ENCODE data around the gene GLIS1.
A peak's percentile ranks its signal among the peaks of the same experiment; 100 is the strongest.
"Not testable (repeated sequence)": the region's sequence is repeated elsewhere in the genome, so short reads cannot be mapped to it uniquely, and the experiment has no call there.

Gene GLIS1

DNA sequence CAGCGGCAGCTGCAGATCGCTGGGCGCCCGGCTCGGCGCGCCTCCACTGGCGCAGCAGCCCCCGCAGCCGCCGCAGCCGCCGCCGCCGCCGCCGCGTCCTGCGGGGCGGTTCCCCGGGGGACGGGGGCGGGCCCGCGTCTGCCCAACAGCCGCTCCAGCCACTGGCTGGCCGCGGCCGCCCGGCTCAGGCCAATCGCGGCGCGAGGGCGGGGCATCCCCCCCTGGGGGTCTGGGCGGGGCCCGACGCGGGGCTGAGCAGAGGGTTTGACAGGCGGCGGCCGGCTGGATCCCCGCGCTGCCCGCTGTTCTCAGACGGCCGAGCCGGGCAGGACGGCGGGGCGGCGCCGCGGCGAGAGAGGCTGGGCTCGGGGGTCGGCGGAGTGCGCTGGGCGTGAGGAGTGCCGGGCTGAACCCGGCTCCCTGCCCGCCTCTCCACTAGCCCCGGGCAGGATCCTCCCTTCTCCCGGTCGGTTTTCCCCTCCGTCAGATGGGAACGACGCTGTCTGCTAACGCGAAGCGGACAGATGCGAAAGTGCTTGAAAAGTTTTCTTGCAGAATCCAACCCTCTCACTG lies at the start of gene GLIS1:
TSS of gene GLIS1 (minus strand) at position 56 of the 573 bp plus-strand sequence. CDS start 1,100 bp downstream, outside the sequence.
- DNase-seq, result peak; percentile 72

DNA sequence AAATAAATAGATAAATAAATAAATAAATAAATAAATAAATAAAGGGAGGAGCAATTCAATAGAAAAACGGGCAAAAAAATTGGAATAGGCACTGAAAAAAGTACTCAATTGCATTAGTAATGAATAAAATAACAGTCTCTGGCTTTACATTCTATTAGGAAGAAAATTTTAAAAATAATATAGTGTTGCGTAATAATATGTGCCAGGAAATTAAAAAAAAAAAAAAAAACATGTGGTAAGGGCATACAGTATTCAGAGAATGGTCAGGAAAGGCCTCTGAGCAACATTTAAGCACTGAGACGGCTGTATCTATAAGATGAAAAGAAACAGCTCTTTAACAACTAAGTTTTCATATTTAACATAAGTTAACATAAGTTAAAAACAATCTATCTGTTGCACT lies 48.7 kb upstream of the GLIS1 start:
- no peak for DNase-seq

DNA sequence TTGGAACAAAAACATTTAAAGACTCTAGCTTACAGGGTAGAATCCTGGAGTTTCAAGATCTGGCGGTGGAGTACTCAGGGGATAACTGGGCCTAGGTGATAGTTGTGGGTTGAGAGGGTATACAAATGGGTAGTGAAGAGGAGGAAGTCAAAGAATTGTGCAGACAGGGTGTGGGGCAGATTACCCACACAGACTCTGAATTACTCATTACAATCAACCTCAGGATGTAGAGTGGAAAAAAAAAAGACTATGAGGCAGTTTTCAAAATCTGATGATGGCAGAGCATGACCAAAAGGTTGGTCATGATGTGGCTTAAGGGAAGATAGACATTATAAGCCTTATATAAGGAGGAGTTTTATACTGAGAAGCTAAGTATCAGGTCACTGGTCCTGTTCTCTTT lies 44.1 kb upstream of the GLIS1 start:
- peak; percentile 80 for DNase-seq

DNA sequence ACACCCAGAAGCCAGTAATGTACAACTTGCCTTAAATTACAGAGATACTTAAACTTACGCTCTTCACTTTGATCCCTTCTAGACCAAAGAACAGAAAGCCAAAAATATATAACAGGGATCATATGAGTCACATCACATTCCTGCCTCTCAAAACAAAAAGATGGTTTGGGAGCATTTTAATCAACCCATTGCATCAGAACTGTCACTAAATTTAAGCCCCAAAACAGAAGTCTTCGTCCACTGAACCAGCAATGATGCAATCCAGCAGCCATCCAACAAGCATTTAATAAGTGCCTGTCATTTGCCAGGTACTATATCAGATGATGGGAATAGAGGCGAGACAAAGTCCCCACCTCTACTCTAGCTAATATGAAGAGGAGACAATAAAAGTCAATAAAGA lies 42.7 kb upstream of the GLIS1 start:
- DNase-seq, result no peak

DNA sequence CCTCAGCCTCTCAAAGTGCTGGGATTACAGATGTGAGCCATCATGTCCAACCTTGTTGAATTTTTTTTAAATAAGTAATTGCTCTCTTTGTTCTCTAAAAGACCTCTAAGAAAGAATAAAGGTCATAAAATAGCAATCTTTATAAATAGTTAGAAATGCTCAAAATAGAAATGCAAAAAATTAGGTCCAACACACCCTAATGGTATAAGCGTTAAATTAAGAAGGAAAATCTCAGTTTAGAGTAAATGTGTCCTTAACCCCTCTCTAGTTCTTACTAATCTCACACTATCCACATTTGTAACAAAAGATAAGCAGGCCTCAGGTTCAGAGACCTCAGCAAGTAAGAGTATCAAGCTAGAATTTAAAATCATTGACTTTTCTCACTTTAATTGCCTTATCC lies 38.3 kb upstream of the GLIS1 start:
- DNase-seq, result no peak

DNA sequence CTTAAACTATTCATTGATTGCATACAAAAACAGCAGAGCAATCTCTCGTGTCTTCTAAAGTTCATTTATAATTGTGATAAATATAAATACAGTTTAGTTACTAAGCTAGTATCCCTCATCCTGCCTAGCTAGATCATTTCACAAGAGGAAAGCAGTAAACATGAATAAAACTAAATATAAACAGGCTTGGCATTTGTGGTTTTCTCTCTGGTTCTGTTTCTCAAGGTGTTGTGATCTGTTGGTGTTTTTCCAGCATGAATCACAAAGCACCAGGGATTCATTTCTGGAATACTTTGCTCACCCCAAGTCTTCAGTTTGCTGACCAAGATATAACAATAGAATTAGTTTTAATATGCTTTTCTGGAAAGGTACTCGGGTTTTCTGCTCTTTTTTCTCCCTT lies 32.7 kb upstream of the GLIS1 start:
- peak; percentile 9 for DNase-seq

DNA sequence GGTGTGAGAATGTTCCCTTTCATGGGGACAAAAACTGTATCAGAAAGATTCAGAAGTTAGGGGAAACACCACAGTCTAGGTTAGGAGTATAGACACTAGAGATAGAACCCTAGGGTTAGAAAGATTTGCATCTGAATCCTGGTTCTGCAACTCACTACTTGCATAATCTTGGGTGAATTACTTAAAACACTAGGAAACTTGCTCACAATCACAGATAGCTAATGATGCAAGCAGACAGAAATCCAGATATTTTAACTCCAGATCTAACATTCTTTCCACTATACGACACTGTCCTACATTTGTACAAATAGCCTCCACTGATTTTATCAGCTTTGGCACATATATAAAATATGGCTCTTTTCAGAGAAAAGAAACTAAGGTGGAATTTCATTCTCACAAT lies 30.8 kb upstream of the GLIS1 start:
- no peak for DNase-seq

DNA sequence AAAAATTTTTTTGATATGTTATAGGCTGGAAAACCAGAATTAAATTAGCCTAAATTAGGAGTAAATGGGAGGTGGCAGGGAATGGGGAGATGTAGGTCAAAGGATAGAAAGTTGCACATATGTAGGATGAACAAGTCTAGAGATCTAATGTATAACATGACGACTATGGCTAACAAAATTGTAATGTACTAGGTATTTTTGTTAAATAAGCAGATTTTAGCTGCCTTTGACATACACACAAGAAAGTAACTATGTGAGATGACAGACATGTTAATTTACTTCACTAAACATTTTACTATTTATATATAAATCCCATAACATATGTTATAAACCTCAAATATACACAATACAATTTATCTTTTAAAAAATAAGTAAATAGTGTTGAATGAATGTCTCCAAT lies 30.2 kb upstream of the GLIS1 start:
- no peak for DNase-seq

DNA sequence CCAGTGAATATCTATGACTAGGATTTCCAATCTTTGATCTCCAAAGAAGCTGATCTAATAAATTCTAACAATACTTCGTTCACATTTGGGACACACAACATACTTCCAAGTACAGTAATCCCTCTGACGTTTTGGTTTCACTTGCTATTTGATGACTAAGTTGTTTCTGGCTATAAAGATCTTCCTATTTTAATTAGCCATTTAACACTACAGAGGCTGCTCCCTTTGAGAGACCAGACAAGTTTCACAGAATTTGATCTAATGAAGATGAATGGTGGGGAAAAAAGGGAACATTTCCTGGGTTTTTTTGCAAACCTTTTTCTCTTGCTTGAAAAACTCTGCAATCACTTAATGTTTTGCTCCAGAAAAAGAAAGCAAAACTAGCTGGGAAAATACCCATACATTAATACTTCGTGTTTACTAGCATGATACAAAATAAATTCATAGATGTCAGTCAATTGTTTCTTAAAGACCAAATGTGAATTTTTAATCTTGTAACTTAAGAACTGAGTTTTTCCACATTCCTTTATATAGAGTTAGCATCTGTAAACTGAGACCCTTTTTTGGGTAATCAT lies 28.0 kb upstream of the GLIS1 start:
- peak; percentile 3 for DNase-seq

DNA sequence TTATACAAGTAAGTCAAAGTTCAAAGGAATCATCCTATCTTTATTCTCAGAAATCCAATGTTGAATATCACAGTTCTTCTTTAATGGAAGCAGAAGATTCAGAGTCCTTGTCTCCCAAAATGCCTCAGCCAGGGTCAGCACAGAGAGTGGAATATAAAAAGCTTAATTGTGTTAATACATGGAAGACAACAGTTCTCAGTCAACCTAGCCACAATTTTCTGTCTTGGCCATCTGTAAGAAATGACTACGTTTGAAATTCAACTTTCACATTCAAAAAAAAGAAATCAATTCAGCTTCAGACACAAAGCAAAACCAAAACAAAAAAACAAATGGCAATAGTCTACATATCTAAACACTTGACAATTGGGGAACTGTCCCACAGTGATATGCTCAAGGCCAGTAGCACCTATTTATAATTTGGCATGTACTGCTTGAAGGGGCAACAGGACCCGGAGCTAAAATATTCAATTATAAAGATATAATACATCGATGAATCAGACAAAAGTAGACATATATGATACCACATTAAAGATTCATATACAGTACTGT lies 27.3 kb upstream of the GLIS1 start:
- DNase-seq, result peak; percentile 6

DNA sequence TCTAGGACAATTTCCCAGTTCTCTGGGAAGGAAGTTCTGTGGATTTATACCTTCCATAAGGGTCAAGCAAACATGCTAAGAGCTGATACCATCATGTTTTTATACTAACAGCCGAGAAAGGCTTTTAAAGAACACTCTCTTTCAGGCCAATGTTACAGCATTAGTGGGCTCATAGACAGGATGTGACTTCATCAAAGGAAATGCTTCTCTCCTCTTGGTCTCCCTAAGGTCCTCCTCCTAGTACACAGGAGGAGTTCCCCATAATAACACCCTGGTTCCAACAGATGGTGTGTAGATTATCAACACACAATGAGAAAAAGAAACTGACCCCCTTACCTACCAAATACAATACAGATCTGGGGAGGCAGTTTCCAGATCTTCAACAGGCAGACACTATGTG lies 26.7 kb upstream of the GLIS1 start:
- peak; percentile 39 for DNase-seq

DNA sequence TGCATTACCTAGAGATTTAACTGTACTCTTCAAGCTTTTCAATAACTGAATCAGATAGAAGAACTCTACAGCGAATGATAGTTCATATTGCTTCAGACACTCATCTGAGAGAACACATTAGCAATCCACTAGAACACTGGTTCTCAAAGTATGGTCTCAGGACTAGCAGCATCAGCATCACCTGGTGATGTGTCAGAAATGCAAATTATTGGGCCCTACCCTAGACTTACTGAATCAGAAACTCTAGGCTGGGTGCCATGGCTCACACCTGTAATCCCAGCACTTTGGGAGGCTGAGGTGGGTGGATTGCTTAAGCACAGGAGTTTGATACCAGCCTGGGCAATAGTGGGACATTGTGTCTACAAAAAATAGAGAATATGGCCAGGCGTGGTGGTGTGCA lies 24.9 kb upstream of the GLIS1 start:
- no peak for DNase-seq

DNA sequence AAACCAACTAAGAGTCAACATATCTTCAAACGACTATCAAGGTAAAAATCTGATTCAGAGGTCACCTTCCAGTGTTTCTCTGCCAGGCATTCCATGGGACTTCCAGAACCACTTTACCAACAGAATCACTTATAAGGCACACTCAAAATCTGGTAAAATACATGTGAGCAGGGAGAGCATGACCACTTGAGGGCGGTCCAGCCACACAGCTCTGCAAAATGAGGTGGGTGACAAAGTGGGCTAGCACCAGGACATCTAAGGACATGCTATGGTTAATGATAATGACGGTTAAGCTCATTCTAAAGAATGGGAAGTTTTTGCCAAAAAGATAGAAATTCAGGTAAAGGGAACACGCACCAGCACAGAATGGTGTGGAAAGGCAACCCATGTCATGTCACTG lies 24.5 kb upstream of the GLIS1 start:
- no peak for DNase-seq

DNA sequence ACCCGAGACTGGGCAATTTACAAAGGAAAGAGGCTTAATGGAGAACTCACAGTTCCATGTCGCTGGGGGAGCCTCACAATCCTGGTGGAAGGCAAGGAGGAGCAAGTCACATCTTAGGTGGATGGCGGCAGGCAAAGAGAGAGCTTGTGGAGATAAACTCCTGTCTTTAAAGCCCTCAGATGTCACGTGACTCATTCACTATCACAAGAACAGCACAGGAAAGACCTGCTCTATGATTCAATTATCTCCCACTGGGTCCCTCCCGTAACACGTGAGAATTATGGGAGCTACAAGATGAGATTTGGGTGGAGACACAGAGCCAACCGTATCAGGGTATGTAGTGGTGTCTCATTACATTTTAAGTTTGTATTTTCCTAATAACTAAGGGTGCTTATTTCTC lies 21.5 kb upstream of the GLIS1 start:
- DNase-seq, result not testable (repeated sequence)

DNA sequence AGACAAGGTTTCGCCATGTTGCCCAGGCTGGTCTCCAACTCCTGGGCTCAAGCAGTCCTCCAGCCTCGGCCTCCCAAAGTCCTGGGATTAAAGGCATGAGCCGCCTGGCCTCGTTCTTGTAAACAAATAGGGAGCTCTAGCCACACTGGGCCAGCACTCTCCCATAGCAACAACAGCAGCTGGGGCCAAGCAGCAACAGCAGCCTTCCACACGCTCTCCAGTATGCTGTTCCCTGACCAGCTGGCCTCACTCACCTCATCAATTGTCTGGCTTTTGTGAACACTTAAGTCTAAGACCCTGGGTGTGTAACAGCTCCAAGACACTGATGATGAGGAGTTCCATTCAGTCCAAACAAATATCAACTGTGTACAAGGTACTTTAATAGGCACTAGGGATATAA lies 16.9 kb upstream of the GLIS1 start:
- no peak for DNase-seq

DNA sequence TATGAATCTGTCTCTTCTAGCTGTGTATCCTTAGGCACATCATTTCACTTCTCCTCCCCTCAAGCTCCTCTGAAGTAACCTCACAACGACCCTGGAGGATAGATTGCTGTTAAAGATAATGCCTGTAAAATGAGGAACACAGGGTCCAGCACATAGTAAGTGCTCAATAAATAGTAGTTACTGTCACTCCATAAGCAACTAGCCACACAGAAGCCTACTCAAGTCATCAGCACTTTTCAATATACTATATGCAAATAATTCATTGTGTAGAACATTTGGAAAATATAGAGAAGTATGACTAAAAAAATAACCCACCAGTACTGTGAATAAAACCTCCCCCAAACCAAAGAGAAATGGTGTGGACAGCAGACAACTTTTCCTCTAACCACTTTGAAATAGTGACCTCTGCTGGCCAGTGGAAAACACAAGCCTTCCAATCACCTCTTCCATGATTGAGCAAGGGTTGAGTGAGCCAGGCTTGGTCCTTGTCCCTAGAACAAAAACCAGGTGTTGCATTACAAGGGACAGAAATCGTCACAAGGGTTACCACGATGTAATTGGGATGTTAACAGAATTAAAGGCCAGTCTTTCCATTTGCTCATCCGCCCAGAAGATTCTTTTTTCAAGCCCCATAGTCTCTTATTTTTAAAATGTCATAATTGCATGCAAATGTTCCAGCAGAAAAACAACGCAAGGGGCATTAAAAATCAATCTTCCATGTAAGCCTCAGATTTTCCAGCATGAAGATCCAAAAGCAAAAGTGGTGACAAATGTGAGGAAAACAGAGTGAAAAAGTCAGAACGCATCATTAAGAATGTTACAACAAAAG lies 15.7 kb upstream of the GLIS1 start:
- DNase-seq, result peak; percentile 37

DNA sequence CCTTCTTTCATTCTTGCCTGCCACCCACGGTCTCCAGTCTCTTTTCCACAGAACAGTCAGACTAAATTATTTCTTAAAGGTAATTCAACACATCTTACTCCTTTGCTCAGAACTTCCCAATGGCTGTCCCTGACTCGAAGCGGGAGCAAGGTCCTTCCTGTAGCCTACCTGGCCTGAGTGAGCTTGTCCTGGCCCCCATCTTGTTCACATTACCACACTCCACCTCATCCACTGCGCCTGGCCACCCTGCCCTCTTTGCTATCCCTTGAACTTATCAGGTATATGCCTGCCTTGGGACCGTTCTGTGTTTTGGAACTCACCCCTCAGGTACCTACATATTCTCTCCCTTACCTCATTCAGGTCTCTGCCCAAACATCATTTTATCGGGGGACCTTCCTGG lies 13.3 kb upstream of the GLIS1 start:
- DNase-seq, result no peak

DNA sequence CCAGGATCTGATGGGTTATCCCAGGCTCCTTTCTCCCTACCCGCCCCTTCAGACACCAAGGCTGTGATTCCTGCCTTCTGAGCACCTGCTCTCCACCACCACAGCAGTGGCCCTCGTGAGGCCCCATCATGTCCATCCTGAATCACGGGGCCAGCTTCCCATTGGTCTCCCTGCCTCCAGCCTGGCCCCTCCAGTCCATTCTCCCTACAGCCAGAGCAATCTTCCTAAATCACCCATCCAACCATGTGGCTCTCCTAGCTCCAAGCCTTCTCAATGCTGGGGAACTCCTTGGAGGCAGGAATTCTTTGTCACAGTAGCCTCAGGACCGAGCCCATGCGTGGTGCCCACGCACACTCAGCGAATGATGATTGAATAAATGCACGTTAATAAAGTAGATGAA lies 8.9 kb upstream of the GLIS1 start:
- DNase-seq, result no peak

DNA sequence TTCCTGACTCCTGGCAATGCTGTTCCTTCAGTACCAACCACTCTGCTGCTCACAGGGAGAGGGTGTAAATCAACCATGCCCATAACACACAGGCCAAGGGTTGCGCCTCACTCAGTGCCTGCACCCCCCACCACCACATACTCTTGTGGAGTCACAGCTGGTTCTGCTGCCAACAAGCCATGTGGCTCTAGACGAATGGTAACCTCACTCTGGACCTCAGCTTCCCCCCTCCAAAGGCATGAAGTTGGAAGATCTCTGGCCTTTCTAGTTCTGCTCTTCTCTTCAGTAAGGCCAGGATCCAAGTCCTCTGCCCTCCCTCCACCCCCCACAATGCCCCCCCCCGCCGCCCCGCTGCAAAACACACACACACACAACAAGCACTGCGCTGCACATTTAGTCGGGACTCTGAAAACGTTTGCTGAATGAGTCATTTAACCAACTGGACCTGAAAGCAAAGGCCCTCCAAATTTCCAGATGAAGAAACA lies 1.7 kb upstream of the GLIS1 start:
- DNase-seq, result no peak

DNA sequence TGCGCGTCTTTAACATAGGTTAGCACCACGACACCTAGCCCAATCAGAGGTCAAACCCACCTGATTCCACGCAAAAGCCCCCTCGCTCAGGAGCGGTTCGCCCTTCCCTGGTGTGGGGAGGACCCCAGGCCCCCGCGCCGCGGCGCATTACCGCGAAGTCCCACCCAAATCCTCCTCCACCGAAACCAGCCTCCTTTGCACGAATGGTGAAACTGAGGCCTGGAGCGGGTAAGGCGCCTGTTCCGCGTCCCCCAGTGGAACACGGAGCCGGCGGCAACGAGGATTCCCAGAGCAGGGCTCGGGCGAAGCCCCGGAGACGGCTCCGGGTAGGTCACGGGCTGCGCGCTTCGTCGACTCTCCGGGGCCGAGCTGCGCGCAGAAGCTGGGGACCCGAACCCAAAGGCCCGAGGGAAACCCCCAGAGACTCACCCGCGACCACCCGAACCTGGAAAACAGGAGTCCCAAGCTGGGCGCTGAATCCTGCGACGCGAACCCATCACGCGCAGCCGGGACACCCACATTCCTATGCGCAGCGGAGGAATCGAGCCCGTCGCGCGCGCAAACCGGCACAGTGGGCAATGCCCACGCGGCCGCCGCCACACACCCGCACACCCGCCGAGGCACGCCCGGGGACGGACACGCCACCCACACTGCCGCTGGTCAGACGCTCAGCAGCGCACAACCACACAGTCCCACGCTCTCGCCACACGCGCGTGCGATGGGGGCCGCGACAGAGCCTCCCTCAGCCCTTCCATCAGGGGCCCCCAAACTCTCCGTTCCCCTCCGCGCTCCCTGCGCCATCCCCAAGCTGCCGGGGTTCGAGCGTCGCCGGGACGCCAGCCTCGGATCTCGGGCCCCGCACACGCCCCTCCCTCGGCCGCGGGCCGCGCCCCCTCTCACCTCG lies 507 bp downstream of the GLIS1 start:
- no peak for DNase-seq

DNA sequence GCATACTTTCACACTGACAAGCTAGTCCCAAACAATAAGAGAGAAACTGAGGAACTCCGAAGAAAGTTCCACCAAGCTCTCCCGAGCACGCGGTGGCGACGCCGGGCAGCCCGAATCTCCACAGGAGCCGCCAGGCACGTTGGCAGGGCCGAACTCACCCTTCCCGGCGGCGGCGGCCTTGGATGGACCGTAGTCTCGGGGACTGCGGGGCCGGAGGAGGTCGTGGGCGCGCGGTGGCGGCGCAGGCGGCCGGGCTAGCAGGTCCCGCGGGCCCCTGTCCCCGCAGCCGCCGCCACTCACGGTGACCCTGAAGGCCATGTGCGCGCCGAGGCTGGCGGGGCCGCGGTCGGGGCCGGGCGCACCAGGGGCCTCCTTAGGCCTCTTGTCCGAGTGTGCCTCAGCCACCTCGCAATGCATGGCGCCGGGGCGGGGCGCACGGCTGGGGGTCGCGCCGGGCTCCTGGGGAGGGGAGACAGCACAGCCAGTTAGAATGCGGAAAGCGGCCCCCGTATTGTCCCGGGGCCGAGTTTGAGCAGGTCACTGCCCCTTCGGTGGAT lies 1.2 kb downstream of the GLIS1 start:
- DNase-seq, result no peak

DNA sequence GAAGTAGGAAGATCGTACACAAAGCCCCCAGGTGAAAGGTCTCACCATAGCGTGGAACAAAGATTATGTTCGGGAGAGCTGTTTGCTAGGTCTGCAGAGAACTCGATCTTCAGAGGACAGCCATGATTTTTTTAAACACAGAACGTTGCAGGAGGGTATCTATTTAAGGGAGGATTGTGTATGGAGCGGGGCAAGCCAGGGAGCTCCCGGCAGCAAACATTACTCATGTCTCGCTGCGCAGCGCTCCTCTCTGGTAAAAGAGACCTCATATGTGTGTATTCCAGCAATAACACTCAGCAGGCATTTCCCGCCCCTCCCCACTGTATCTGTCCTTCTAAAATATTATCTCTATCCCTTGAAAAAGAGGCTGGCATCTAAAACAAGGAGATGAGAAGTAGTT lies 2.7 kb downstream of the GLIS1 start:
- no peak for DNase-seq

DNA sequence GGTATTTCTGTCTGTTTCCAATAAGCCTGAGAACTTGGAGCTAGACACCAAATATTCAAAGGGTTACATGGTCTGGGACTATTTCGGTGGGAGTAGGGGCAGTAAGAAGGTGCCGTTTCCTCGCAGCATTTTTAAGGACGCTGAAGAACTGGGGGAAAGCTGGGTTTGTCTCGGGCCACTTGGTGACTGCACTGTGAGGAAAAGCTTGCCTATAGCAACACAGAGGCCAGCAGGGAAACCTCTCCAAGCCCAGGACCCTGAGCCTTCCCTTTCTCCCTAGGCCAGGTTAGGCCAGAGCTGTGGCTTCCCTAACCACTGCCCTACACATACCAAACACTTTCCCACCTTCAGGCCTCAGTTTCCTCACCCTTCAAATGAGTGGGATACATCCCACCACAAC lies 3.3 kb downstream of the GLIS1 start:
- DNase-seq, result no peak

Measured in activated CD4-positive, alpha-beta T cell treated with anti-CD3 and anti-CD28 coated beads, Interleukin-2, amount 50 U/mL, for 16 hours (primary cell).